Neuronal stem cell (in vitro differentiated cells): Measurements from ENCODE around the gene AP3S2.

ENCODE experiments used
- DNase-seq: peaks from one replicate; pipeline ENCODE4 v3.0.0-alpha.2; 2013; ENCODE audit warnings: low spot score
- H2AFZ ChIP-seq: one replicate; pipeline ENCODE4 v1.6.1; 2013; ENCODE audit warnings: mild to moderate bottlenecking, low read length, inconsistent platforms
- H2AK5ac ChIP-seq: 2 replicates; pipeline ENCODE4 v1.6.1; 2013; ENCODE audit warnings: low read depth, mild to moderate bottlenecking, inconsistent platforms, low read length, moderate library complexity, mixed read lengths
- H2BK120ac ChIP-seq: 2 replicates; pipeline ENCODE4 v1.6.1; 2013; ENCODE audit warnings: low read depth, mild to moderate bottlenecking, inconsistent platforms, low read length, moderate library complexity, mixed read lengths
- H2BK12ac ChIP-seq: one replicate; pipeline ENCODE4 v1.6.1; 2013; ENCODE audit warnings: low read length, inconsistent platforms
- H2BK15ac ChIP-seq: 2 replicates; pipeline ENCODE4 v1.6.1; 2013; ENCODE audit warnings: mild to moderate bottlenecking, low read length, inconsistent platforms, mixed read lengths
- H2BK5ac ChIP-seq: one replicate; pipeline ENCODE4 v1.6.1; 2013; ENCODE audit warnings: inconsistent platforms, mild to moderate bottlenecking, low read length, moderate library complexity
- H3K14ac ChIP-seq: one replicate; pipeline ENCODE4 v1.6.1; 2013; ENCODE audit warnings: low read length, inconsistent platforms
- H3K18ac ChIP-seq: 2 replicates; pipeline ENCODE4 v1.6.1; 2013; ENCODE audit warnings: low read length, inconsistent platforms
- H3K23ac ChIP-seq: 2 replicates; pipeline ENCODE4 v1.6.1; 2013; ENCODE audit warnings: low read depth, mild to moderate bottlenecking, mixed read lengths, low read length, inconsistent platforms; ENCODE audit not compliant: poor library complexity
- H3K27ac ChIP-seq: replicated peaks from 3 replicates; pipeline ENCODE4 v1.5.1; 2013; ENCODE audit warnings: low read length, inconsistent platforms
- H3K27me3 ChIP-seq, 3 experiments: 2 replicates each; pipeline ENCODE4 v1.6.1; 2013; ENCODE audit warnings: low read length in 3 of 3, mild to moderate bottlenecking in 2 of 3, inconsistent platforms in 1 of 3, low read depth in 1 of 3, mixed read lengths in 1 of 3, moderate library complexity in 1 of 3; ENCODE audit not compliant: control insufficient read depth in 3 of 3, insufficient read depth in 3 of 3
- H3K36me3 ChIP-seq, 2 donors: replicated peaks in 1 of 2; 2 replicates each; pipeline ENCODE4 v1.6.1; 2013; ENCODE audit warnings: low read length in 2 of 2; ENCODE audit not compliant: control insufficient read depth in 2 of 2, insufficient read depth in 2 of 2
- H3K4ac ChIP-seq: 2 replicates; pipeline ENCODE4 v1.6.1; 2013; ENCODE audit warnings: inconsistent platforms, mild to moderate bottlenecking, low read length, moderate library complexity
- H3K4me1 ChIP-seq, 2 donors: 1 replicate in 1 of 2; 2 replicates in 1 of 2; pipeline ENCODE4 v1.6.1; 2013; ENCODE audit warnings: low read length in 2 of 2, low read depth in 1 of 2; ENCODE audit not compliant: control insufficient read depth in 2 of 2, insufficient read depth in 1 of 2
- H3K4me2 ChIP-seq: one replicate; pipeline ENCODE4 v1.6.1; 2013; ENCODE audit warnings: mild to moderate bottlenecking, low read length, inconsistent platforms; ENCODE audit not compliant: insufficient read depth, poor library complexity, severe bottlenecking
- H3K4me3 ChIP-seq, 2 donors: 2 replicates each; pipeline ENCODE4 v1.5.1; 2013; ENCODE audit warnings: low read length in 2 of 2, mild to moderate bottlenecking in 2 of 2, inconsistent platforms in 1 of 2, moderate library complexity in 1 of 2
- H3K79me1 ChIP-seq: one replicate; pipeline ENCODE4 v1.6.1; 2013; ENCODE audit warnings: low read depth, mild to moderate bottlenecking, inconsistent platforms, low read length, moderate library complexity
- H3K9ac ChIP-seq: one replicate; pipeline ENCODE4 v1.6.1; 2013; ENCODE audit warnings: mild to moderate bottlenecking, low read depth, low read length, inconsistent platforms; ENCODE audit not compliant: poor library complexity
- H3K9me3 ChIP-seq, 2 donors: replicated peaks in 1 of 2; 2 replicates each; pipeline versions ENCODE3 to v1.6.1; 2013; ENCODE audit warnings: low read length in 2 of 2, mild to moderate bottlenecking in 2 of 2, inconsistent platforms in 1 of 2, low read depth in 1 of 2, mixed read lengths in 1 of 2, moderate library complexity in 1 of 2; ENCODE audit not compliant: control insufficient read depth in 2 of 2, insufficient read depth in 1 of 2
- H4K8ac ChIP-seq: one replicate; pipeline ENCODE4 v1.6.1; 2013; ENCODE audit warnings: low read depth, mild to moderate bottlenecking, inconsistent platforms, low read length, moderate library complexity
- H4K91ac ChIP-seq: one replicate; pipeline ENCODE4 v1.6.1; 2013; ENCODE audit warnings: low read length, low read depth, mild to moderate bottlenecking, inconsistent platforms; ENCODE audit not compliant: poor library complexity
- WGBS, 2 donors: extraction: QIAGEN DNeasy Blood & Tissue Kit; methylation state at CpG; one replicate each; pipeline ENCODE4 v1.1.7; 2013; ENCODE audit warnings: missing lambda C conversion rate in 2 of 2, mixed read lengths in 1 of 2; ENCODE audit not compliant: insufficient read length in 2 of 2, insufficient replicate concordance in 1 of 2; ENCODE audit errors: extremely low coverage in 2 of 2; 5-methylcytosine and 5-hydroxymethylcytosine counted together

AP3S2 gene

DNA sequence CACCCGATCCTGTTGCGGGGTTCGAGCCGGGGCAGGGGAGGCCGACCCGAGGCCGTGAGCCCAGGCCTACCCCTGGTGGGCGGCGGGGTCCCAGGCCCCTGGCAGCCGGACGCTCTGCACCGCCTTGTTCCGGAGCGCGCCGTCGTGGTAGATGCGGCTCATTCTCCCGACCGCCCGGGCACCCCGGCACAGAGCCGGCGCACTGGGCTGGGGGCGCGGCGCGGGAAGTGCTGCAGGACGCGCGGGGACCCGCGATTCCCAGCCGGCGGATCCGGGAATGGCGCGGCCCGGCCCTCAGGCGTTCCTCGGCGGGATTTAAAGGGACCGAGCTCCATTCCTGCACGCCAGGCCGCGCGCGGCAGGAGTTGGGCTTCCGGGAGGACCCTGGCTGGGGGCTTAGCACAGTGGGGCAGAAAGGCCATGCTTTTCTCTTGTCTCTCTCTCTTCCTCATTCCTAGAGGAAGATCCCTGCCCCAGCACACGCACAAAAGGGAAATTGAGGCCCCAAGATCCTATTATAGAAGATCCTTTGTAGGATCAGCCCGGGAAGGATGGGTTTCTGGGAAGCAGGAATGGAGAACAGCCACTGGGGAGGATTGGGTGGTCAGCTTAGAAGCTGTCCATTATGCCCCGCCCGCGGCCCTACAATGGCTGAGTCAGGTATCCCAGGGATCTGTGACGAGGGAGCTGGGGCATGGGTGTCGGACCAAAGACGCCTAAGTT lies 19.0 kb upstream of the AP3S2 start, which contains the start of gene ARPIN:
ARPIN (minus strand) TSS at position 279 of the 723 bp plus-strand sequence; CDS start at position 162, 117 bp downstream.
- no peak within 1 kb of the TSS for H2BK12ac ChIP-seq
- peak within 1 kb of the TSS; percentile 94 for H3K18ac ChIP-seq
- peak within 1 kb of the TSS; percentile 71 for H3K23ac ChIP-seq
- no peaks in the 10 kb centered on the region for H3K27me3 ChIP-seq
- peak within 1 kb of the TSS; percentile 100 for H2AFZ ChIP-seq
- DNase-seq = peak; percentile 48
- H4K8ac ChIP-seq = peak within 1 kb of the TSS; percentile 93
- H2BK120ac ChIP-seq = no peak within 1 kb of the TSS
- H2BK15ac ChIP-seq = peak within 1 kb of the TSS; percentile 79
- no peaks in the 10 kb centered on the region for H3K9me3 ChIP-seq
- peak within 1 kb of the TSS; percentile 57 for H2BK5ac ChIP-seq
- no peak within 1 kb of the TSS for H3K14ac ChIP-seq
- peak within 1 kb of the TSS; percentile 58 to 80 for H3K4me3 ChIP-seq
- H3K27ac ChIP-seq = peak within 1 kb of the TSS; percentile 2
- peaks cover 2 to 27% of the 10 kb centered on the region in 2 donors for H3K36me3 ChIP-seq
- H3K4me1 ChIP-seq = peaks cover 5 to 11% of the 10 kb centered on the region in 2 donors
- peak within 1 kb of the TSS; percentile 82 for H3K4me2 ChIP-seq
- H4K91ac ChIP-seq = peak within 1 kb of the TSS; percentile 79
- H3K4ac ChIP-seq = peak within 1 kb of the TSS; percentile 96
- peak within 1 kb of the TSS; percentile 83 for H3K9ac ChIP-seq
- peak within 1 kb of the TSS; percentile 69 for H2AK5ac ChIP-seq
- no peaks in the 10 kb centered on the region for H3K79me1 ChIP-seq
- no CpG with 5 or more reads among the region's 57 CpGs for WGBS, 2 donors

GRCh38 chr15:89912145-89912673 lies 18.4 kb upstream of the AP3S2 start:
- peak overlapping the region; percentile 62 for H4K91ac ChIP-seq
- peaks cover 4 to 34% of the 10 kb centered on the region in 2 donors for H3K36me3 ChIP-seq
- no peaks in the 10 kb centered on the region for H3K9me3 ChIP-seq
- H4K8ac ChIP-seq = no peak overlapping the region
- WGBS, 2 donors = no CpG with 5 or more reads among the region's 36 CpGs
- no peak overlapping the region for H2BK12ac ChIP-seq
- no peak overlapping the region for H3K27ac ChIP-seq
- H3K9ac ChIP-seq = peak overlapping the region; percentile 83
- H3K4me2 ChIP-seq = peak overlapping the region; percentile 82
- H2BK15ac ChIP-seq = peak overlapping the region; percentile 79
- H2AFZ ChIP-seq = peak overlapping the region; percentile 100
- H3K27me3 ChIP-seq = no peaks in the 10 kb centered on the region
- peak overlapping the region; percentile 96 for H3K4ac ChIP-seq
- no peak overlapping the region for H2BK120ac ChIP-seq
- peak overlapping the region; percentile 57 for H2BK5ac ChIP-seq
- peak overlapping the region; percentile 94 for H3K18ac ChIP-seq
- H2AK5ac ChIP-seq = peak overlapping the region; percentile 69
- peak overlapping the region; percentile 58 to 73 for H3K4me3 ChIP-seq
- peak overlapping the region; percentile 71 for H3K23ac ChIP-seq
- DNase-seq = peak; percentile 26
- no peaks in the 10 kb centered on the region for H3K79me1 ChIP-seq
- H3K4me1 ChIP-seq = peaks cover 5 to 11% of the 10 kb centered on the region in 2 donors
- no peak overlapping the region for H3K14ac ChIP-seq

DNA sequence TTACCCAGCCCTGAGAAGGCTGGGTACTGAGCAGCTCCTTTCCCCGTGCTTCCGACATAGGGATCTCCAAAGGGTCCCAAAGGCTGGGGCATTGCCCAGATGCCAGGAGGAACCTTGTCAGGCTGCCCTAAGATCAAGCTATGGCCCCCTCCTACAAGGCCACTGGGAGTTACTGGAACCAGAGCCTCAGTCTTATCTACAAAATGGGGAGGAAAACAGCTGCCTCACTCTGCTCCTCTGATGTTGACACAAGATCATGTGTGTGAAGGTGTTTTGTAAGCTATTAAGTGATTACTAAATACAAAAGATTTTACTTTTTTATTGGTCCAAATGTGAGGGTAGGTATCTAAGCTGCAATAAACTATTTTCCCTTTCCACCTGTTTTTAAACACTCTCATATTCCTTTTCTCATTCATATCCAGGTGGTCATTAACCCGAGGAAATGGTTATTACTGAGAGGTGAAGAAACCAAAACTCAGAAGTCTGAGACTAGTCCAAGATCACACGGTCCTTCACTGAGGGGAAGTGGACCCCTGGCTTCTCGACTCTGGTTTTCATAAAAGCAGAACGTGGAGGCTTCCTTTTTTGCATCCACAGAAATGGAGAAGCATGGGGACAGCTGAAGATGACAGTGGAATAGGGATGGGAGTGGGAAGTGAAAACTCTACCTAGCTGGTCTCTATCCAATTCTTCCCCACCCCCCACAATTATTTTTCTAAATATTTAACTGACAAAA lies 17.3 kb upstream of the AP3S2 start:
- no CpG with 5 or more reads among the region's 6 CpGs for WGBS, 2 donors
- Histone ChIP-seq H3K36me3 (peaks cover 4 to 42% of the 10 kb centered on the region in 2 donors), H4K8ac (no peak overlapping the region), H4K91ac (no peak overlapping the region), H3K23ac (no peak overlapping the region), H3K79me1 (no peaks in the 10 kb centered on the region), H3K14ac (no peak overlapping the region), H2BK120ac (no peak overlapping the region), H3K9ac (no peak overlapping the region), H3K4me2 (no peak overlapping the region), H2BK5ac (peak overlapping the region; percentile 11), H2BK12ac (no peak overlapping the region), H3K4me3 (no peak overlapping the region), H3K18ac (no peak overlapping the region), H3K4ac (no peak overlapping the region), H3K27me3 (no peaks in the 10 kb centered on the region), H2BK15ac (no peak overlapping the region), H3K9me3 (no peaks in the 10 kb centered on the region), H3K4me1 (peaks cover 5 to 11% of the 10 kb centered on the region in 2 donors), H2AK5ac (no peak overlapping the region), H2AFZ (no peak overlapping the region), H3K27ac (no peak overlapping the region)
- DNase-seq = no peak

DNA sequence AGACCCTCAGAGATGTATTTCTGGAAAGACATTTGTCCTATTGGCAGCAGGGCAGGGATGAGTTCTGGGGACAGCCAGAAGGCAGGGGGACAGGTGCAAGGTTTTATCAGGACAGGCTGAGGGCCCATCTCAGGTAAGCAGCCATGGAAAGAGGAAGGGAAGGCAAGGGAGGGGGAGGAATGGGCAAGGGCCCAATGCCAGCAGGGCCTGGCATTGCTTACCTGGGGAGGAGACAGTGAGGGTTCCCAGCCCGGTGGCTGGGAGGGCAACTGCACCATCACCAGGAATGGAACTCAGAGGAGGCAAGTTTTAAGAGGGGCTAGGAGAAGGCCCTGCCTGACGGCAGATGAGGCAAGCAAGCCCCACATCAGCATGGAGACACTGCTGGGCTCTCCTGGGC lies 15.8 kb upstream of the AP3S2 start:
- peaks cover 7 to 55% of the 10 kb centered on the region in 2 donors for H3K36me3 ChIP-seq
- no peak overlapping the region for H4K8ac ChIP-seq
- no peak for DNase-seq
- no peak overlapping the region for H2BK120ac ChIP-seq
- H3K14ac ChIP-seq = no peak overlapping the region
- H2BK15ac ChIP-seq = no peak overlapping the region
- no peak overlapping the region for H3K4me2 ChIP-seq
- no CpG with 5 or more reads among the region's 2 CpGs for WGBS, 2 donors
- H3K4ac ChIP-seq = no peak overlapping the region
- no peak overlapping the region for H2BK12ac ChIP-seq
- H3K4me1 ChIP-seq = peaks cover 5 to 11% of the 10 kb centered on the region in 2 donors
- no peaks in the 10 kb centered on the region for H3K79me1 ChIP-seq
- no peak overlapping the region for H2AFZ ChIP-seq
- H3K9me3 ChIP-seq = no peaks in the 10 kb centered on the region
- no peak overlapping the region for H4K91ac ChIP-seq
- H3K9ac ChIP-seq = no peak overlapping the region
- no peak overlapping the region for H3K18ac ChIP-seq
- no peak overlapping the region for H2BK5ac ChIP-seq
- peak overlapping the region in 1 of 2 donors; percentile 43 for H3K4me3 ChIP-seq
- H3K27ac ChIP-seq = no peak overlapping the region
- no peaks in the 10 kb centered on the region for H3K27me3 ChIP-seq
- H3K23ac ChIP-seq = no peak overlapping the region
- no peak overlapping the region for H2AK5ac ChIP-seq
